VCaP (cell line): ENCODE data around the gene KIF6.

Experiments
- H3K27ac ChIP-seq: fragments of 450-650 bp; 2 replicates; pipeline ENCODE4 v1.5.1; 2017
- TF ChIP-seq, protein P1 (sequence below): fragments of 450-650 bp; conservative IDR thresholded peaks from 2 replicates; pipeline ENCODE4 v1.5.1; 2017; ENCODE audit warnings: mild to moderate bottlenecking, moderate library complexity

Gene KIF6

GRCh38 chr6:39378175-39378959 lies 346.8 kb downstream of the KIF6 start:
- H3K27ac ChIP-seq = no peak overlapping the region
- TF ChIP-seq, protein P1, sequence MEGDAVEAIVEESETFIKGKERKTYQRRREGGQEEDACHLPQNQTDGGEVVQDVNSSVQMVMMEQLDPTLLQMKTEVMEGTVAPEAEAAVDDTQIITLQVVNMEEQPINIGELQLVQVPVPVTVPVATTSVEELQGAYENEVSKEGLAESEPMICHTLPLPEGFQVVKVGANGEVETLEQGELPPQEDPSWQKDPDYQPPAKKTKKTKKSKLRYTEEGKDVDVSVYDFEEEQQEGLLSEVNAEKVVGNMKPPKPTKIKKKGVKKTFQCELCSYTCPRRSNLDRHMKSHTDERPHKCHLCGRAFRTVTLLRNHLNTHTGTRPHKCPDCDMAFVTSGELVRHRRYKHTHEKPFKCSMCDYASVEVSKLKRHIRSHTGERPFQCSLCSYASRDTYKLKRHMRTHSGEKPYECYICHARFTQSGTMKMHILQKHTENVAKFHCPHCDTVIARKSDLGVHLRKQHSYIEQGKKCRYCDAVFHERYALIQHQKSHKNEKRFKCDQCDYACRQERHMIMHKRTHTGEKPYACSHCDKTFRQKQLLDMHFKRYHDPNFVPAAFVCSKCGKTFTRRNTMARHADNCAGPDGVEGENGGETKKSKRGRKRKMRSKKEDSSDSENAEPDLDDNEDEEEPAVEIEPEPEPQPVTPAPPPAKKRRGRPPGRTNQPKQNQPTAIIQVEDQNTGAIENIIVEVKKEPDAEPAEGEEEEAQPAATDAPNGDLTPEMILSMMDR = no peak

GRCh38 chr6:39377539-39377950 lies 347.7 kb downstream of the KIF6 start:
- no peak overlapping the region for H3K27ac ChIP-seq
- TF ChIP-seq, protein P1 = peak; percentile 86

DNA sequence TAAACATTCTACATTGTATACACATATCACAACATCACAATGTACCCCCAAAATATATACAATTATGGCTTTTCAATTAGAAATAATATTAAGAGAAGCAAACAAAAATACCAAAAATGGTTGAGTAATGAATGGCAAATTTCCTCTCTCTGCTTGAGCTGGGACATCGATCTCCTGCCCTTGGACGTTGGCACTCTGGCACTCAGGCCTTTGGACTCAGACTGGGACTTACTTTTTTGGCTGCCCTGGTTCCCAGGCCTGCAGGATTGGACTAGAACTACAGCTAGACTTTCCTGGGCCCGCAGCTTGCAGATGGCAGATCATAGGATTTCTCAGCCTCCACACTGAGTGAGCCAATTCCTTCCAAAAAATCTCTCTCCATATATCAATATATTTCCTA lies 349.8 kb downstream of the KIF6 start:
- TF ChIP-seq, protein P1 = no peak
- H3K27ac ChIP-seq = no peak overlapping the region

- TF ChIP-seq, protein P1 = no peak
Measured at GRCh38 chr6:39370390-39370789, 354.8 kb downstream of the KIF6 start.

DNA sequence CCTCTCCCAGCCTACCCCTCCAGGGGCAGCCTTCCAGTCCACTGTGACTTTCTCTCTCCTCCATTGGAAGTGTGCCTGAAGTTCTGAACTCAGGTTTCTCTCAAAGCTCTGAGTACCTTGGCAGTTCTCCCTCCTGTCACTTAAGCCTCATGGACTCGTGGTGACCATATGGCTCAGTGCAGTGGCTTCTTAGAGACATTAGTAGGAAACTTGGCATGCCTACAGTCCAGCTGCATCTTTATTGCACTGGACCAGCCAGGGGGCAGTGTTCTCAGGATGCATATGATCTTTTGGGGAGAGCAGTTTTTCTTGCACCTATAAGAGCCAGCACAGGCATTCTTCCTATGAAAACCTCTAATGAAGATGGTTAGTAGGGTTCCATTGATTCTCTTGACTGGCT lies 355.2 kb downstream of the KIF6 start:
- TF ChIP-seq, protein P1 = no peak; the same call in 1 of the 2 replicates
- no peak overlapping the region for H3K27ac ChIP-seq

More at GRCh38 chr6:39370390-39370789, 354.8 kb downstream of the KIF6 start:
- no peak overlapping the region for H3K27ac ChIP-seq

DNA sequence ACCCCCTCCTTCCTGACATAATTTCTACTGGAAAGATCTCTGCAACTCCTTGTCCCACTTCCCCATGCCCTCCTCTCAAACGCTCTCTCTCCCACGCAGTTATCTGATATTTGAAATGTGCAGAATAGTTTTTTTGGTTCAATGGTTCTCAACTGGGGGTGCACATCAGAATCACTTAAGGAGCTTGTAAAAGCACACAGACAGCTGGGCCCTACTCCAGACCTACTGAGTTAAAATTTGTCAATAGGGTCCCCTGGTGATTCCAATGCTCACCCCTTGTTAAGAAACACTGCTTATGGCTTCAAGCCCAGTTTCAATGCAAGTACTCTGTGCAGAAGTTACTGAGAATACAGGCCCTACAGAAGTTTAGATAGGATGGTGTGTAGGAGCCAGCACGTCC lies 357.5 kb downstream of the KIF6 start:
- H3K27ac ChIP-seq = no peak overlapping the region
- TF ChIP-seq, protein P1 = no peak

DNA sequence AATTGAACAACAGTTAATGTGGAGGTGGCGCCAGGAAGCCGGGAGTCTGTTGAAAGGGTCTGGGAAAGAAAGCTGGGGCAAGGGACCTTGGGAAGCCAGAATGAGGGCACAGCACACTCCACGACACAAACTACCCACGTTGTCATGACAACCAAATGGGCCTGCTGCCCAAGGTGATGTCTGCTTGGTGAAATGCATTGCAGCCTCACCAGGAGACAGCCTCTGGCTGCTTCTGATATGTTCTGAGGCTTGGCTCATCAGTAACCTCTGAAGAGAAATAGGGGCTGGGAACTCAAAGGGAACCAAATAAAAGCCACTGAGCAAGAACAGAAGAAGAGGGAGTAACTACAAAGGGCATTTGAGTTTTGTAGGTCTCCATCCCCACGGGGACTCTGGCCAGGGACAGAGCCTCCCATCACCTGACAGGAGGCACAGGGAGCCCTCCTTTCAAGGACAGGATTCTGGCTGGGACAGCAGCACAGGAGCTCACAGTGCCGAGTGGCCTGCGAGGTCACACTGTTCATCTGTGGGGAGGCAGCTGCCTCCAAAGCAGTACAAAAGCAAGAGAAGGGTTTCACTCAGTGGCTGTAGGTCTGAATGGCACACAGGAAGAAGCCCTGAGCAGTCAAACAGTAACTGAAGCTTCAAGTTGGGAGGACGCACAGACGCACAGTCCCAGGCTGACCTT lies 358.1 kb downstream of the KIF6 start:
- TF ChIP-seq, protein P1 = no peak

More for the DNA sequence above, 358.1 kb downstream of the KIF6 start:
- H3K27ac ChIP-seq = no peak overlapping the region
